Activated gamma-delta T cell treated with anti-CD3 and anti-CD28 coated beads, Interleukin-2, amount 50 U/mL, for 16 hours (primary cell): ENCODE data around the gene EFCAB6.

Experiments
- DNase-seq: peaks from one replicate; pipeline ENCODE4 v3.0.0-alpha.2; 2020; ENCODE audit warnings: low read depth

Gene EFCAB6

GRCh38 chr22:43634316-43634715 lies 177.8 kb downstream of the EFCAB6 start:
- no peak for DNase-seq

- no peak for DNase-seq
Measured at GRCh38 chr22:43633631-43634285, 178.3 kb downstream of the EFCAB6 start.

- no peak for DNase-seq
Measured at GRCh38 chr22:43631846-43632245, 180.3 kb downstream of the EFCAB6 start.

- DNase-seq, result no peak
Measured at GRCh38 chr22:43631201-43631600, 180.9 kb downstream of the EFCAB6 start.

- no peak for DNase-seq
Measured at GRCh38 chr22:43630451-43630850, 181.7 kb downstream of the EFCAB6 start.

- DNase-seq, result no peak
Measured at GRCh38 chr22:43628250-43628649, 183.9 kb downstream of the EFCAB6 start.

- no peak for DNase-seq
Measured at GRCh38 chr22:43627485-43628213, 184.5 kb downstream of the EFCAB6 start.

GRCh38 chr22:43625242-43625641 lies 186.9 kb downstream of the EFCAB6 start:
- DNase-seq, result no peak

- DNase-seq, result no peak
Measured at GRCh38 chr22:43624144-43624998, 187.7 kb downstream of the EFCAB6 start.

GRCh38 chr22:43622886-43623285 lies 189.2 kb downstream of the EFCAB6 start:
- no peak for DNase-seq

GRCh38 chr22:43620197-43620596 lies 191.9 kb downstream of the EFCAB6 start:
- no peak for DNase-seq

- DNase-seq, result no peak
Measured at GRCh38 chr22:43618517-43618916, 193.6 kb downstream of the EFCAB6 start.

GRCh38 chr22:43616645-43617044 lies 195.5 kb downstream of the EFCAB6 start:
- no peak for DNase-seq

GRCh38 chr22:43600265-43600664 lies 211.8 kb downstream of the EFCAB6 start:
- DNase-seq, result no peak

GRCh38 chr22:43592476-43592875 lies 219.6 kb downstream of the EFCAB6 start:
- DNase-seq, result no peak

- no peak for DNase-seq
Measured at GRCh38 chr22:43591380-43591779, 220.7 kb downstream of the EFCAB6 start.

- no peak for DNase-seq
Measured at GRCh38 chr22:43587574-43587973, 224.5 kb downstream of the EFCAB6 start.

- no peak for DNase-seq
Measured at GRCh38 chr22:43583501-43583900, 228.6 kb downstream of the EFCAB6 start.

GRCh38 chr22:43582394-43582793 lies 229.7 kb downstream of the EFCAB6 start:
- DNase-seq, result no peak

- no peak for DNase-seq
Measured at GRCh38 chr22:43580271-43580750, 231.8 kb downstream of the EFCAB6 start.

GRCh38 chr22:43574738-43575137 lies 237.4 kb downstream of the EFCAB6 start:
- no peak for DNase-seq

- no peak for DNase-seq
Measured at GRCh38 chr22:43572710-43573109, 239.4 kb downstream of the EFCAB6 start.

GRCh38 chr22:43571181-43571580 lies 240.9 kb downstream of the EFCAB6 start:
- DNase-seq, result no peak
